ENCODE data around the gene DHRS7.

DHRS7 gene

DNA sequence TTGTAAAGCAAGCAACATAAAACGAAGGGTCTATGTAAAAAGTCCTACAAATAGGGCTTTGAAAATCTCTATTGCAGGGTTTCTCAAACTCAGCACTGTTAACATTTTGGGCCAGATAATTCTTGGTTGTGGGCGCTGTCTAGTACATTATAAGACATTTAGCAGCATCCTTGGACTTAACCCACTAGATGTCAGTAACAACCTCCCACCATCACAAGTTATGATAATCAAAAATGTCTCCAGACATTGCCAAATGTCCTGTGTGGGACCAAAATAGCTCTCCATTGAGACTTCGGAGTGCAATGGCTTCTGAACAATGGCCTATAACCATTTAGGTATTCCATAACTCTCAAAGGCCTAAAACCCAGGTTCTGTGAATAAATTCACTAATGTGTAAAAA, 22.9 kb upstream of the DHRS7 start:
- no peak for DNase-seq (ENCODE audit: low read depth in 2 of 3, low spot score in 2 of 3)

DNA sequence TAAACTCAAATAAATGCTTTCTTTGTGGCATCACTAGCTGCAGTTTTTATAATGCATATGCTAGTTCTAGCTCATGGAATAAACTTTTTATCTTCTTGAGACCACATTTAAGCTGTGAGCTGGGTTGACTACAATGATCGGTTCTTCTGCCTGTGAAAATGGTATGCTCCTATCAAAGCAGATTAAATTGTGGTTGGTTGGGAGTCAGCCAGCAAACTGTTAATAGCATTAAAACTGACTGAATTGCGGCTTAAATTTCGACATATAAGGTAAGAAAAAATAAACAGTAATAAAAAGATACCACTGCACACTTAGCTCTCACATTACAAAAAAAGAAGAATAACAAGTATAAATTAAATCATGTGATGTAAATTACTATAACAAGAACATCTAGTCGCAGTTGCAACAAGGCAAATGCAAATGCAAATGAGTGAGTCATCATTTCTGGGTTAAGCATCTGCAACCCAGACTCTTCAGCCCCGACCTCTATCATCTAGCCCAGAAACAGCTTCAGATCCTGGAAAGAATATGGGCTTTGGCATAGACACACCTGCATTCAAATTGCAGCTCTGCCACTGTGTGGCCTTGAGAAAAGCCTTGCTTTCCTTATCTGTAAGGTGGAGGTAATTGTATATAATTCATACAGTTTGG, 19.8 kb upstream of the DHRS7 start:
- DNase-seq (ENCODE audit: low read depth in 2 of 3, low spot score in 2 of 3) = no peak

GRCh38 chr14:60184146-60184904, 19.1 kb upstream of the DHRS7 start:
- DNase-seq (ENCODE audit: low read depth in 2 of 3, low spot score in 2 of 3) = no peak

GRCh38 chr14:60183741-60184140, 18.5 kb upstream of the DHRS7 start:
- no peak for DNase-seq (ENCODE audit: low read depth in 2 of 3, low spot score in 2 of 3)

DNA sequence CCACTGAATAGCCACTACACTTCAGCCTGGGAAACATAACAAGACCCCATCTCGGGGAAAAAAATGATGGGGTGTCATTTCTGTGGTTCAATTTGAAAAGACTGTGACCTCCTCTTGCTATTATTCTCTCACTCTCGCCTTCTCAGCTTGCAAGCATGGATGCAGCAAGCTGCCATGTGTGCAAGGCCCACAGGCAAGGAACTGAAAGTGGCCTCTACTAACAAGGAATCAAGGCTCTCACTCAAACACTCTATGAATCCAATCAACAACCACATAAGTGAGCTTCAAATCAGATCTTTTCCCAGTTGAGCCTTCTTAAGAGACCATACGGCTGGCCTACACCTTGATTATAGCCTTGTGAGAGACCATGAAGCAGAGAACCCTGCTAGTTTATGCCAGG, 17.9 kb upstream of the DHRS7 start:
- no peak for DNase-seq (ENCODE audit: low read depth in 2 of 3, low spot score in 2 of 3)

DNA sequence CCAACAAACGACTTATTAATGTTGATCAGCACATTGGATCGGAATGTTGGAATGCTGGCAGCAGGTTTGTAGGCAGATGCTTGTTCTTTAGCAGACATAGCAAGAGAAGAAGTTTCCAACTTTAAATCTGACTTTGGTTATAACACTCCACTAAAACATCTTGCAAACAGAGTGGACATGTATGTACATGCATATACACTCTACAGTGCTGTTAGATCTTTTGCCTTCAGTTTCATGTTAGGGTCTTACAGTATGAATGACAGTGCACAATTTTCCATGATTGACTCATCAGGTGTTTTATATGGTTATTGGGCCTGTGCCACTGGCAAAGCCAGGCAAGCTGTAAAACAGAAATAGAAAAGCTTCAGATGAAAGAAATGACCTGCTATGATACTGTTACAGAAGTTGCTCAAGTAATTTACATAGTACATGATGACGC, 14.3 kb upstream of the DHRS7 start:
- DNase-seq (ENCODE audit: low read depth in 2 of 3, low spot score in 2 of 3) = no peak

DNA sequence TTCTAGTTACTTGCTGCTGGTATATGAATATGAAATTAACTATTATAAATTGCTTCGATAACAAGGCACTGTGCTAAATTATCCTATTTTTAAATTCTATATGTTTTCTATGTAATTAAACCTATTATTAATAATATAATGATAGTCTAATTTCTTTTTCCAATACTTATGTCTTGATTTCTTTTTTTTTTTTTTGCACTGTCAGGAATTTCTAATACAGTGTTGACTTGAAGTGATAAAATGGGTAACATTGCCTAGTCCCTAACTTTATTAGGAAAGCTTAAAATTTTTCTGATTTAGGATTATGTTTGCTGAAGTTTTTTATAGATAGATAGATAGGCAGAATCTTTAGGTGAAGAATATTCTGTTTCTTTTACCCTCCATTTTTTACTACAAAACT, 13.6 kb upstream of the DHRS7 start:
- DNase-seq (ENCODE audit: low read depth in 2 of 3, low spot score in 2 of 3) = no peak

DNA sequence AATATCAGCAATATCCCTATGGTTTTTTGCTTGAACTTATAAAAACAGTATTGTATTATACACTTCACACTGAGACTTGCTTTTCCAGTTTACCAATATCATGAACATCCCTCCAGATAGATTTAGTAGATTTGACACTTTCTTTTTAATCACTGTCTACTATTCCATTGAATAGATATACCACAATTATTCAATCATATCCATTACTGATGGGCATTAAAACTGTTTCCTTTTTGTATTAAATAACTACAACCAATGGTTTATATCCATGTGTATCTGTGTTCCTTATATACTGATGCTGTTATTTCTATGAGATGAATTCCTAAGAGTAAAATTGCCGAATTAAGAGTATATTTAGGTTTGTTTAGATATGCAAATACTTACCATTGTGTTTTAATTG, 13.0 kb upstream of the DHRS7 start:
- DNase-seq (ENCODE audit: low read depth in 2 of 3, low spot score in 2 of 3) = no peak

GRCh38 chr14:60175255-60175902, 10.2 kb upstream of the DHRS7 start:
- DNase-seq (ENCODE audit: low read depth in 2 of 3, low spot score in 2 of 3) = no peak

DNA sequence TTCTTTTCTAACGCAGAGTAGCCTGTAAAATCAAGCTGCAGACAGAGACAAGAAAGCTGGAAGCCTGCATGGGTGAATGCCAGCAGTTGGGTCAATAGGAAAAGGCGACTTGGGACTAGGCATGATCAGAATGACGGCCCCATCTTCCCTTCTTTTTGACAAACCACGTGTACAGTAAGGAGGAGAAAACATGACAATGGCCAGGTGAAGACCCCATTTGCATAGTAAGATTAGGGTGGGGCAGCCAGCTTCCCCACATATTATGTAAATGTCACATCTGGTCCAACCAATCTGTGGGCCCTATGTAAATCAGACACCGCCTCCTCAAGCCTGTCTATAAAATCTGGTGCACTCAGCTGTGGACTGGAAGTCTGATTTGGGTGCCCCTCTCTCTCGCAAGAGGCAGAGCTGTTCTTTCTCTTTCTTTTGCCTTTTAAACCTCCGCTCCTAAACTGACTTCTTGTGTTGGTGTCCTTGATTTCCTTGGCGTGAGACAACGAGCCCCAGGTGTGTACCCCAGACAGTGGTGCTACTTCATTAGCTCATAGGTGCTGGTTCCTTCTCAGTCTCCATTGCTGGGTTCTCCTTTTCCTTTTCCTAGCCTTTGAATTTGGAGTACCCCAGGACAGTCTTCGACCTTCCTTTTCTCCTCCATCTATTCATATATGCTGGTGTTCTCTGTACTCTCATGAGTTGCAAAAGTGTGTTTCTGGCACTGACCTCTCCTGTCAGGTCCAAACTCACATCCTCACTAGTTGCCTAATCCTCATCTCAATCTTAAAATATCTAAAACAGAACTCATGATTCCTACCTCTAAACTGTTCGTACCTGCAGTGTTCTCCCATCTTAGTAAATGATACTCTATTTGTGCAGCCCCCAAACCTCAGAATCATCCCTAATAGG, 9.4 kb upstream of the DHRS7 start:
- DNase-seq (ENCODE audit: low read depth in 2 of 3, low spot score in 2 of 3) = no peak

DNA sequence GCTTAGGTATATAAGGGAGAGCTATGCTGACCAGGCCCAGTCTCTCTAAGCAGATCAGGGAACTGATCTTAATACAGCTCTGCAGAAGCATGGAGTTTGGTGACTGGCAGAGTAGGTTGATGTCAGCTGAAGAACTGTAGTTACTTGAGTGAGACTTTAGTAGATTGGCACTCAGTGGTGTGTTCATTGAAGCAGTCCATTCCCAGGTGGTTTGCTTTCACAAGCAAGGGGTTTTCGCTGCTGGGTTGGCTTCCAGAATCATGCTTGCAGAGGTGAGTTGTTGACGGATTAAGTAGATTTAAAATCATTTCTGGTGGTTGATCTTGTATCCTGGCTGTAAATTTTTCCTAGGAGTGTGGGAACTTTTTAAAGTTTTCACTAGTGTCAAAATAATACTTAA, 6.5 kb upstream of the DHRS7 start:
- DNase-seq (ENCODE audit: low read depth in 2 of 3, low spot score in 2 of 3) = no peak

- DNase-seq (ENCODE audit: low read depth in 2 of 3, low spot score in 2 of 3) = no peak
These were observed 5.8 kb upstream of the DHRS7 start for GRCh38 chr14:60170948-60171347.

GRCh38 chr14:60169722-60170121, 4.5 kb upstream of the DHRS7 start:
- DNase-seq (ENCODE audit: low read depth in 2 of 3, low spot score in 2 of 3) = no peak

- no peak for DNase-seq (ENCODE audit: low read depth in 2 of 3, low spot score in 2 of 3)
These were observed 944 bp upstream of the DHRS7 start for GRCh38 chr14:60166142-60166541.

DNA sequence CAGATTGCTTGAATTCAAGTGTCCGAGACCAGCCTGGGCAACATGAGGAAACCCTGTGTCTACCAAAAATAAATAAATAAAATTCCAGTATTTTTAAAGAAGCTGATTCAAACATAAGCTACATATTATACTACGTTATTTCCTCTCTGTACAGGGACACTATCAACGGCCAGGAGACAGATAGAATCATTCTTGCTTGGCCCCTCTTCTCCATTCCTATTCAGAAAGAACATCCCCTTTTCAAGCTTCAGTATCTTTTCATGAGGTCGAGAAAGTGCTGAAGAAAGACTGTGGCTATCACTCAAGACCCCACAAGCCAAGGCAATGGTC, 314 bp upstream of the DHRS7 start:
- no peak for DNase-seq (ENCODE audit: low read depth in 2 of 3, low spot score in 2 of 3)

DNA sequence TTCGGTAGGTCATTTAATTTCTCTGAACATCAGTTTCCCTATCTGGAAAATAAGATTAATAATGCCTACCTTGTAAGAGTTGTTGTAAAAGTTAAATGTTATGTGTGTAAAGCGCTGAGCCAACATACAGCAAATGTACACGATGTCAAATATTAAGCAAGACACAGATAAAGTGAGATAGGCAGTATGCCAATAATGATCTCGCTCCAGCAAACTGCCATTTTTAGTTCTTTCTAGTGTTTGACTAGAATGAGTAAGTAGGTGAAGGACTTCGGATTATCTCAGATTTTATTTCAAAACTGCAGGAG, 840 bp downstream of the DHRS7 start:
- no peak for DNase-seq (ENCODE audit: low read depth in 2 of 3, low spot score in 2 of 3)

DNA sequence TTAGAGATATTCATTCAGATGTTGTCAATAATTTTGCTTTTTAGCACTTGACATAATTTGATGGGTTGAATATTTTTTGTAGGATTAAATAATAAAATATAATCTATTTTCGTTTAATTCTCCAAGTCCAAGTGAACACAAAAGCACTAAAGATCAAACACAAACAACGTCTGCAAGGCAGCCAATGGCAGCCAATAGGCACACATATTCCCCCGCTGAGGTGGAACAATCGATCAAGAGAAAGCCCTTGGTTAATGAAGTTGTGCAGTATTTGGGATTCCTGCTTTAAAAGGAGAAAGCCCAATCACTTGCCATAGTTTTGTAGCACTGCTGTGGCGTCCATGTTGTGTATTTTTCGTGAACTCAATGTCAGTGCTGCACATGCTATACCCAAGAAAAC, 1.5 kb downstream of the DHRS7 start:
- no peak for DNase-seq (ENCODE audit: low read depth in 2 of 3, low spot score in 2 of 3)

- no peak for DNase-seq (ENCODE audit: low read depth in 2 of 3, low spot score in 2 of 3)
These were observed 3.7 kb downstream of the DHRS7 start for GRCh38 chr14:60161196-60162107.

- no peak for DNase-seq (ENCODE audit: low read depth in 2 of 3, low spot score in 2 of 3)
These were observed 4.8 kb downstream of the DHRS7 start for GRCh38 chr14:60160422-60160821.

DNA sequence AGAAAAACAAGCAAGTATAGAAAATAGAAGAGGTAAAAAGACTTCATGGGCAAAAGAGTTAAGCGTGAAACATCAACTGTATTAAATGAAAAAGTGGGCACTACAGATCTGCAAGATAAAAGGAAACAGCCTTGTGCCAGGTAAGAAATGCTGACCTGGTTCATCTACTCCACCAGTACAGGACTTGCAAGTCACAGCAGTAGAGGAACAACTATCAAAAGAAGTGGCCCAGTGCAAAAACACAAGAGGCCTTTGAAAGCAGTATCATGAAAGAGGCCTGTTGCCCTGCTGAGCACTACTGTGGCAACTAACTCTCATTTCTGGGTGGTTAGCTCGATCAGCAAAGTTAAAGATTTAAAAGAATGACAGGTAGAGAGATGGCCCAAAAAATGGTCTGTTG, 10.5 kb downstream of the DHRS7 start:
- no peak for DNase-seq (ENCODE audit: low read depth in 2 of 3, low spot score in 2 of 3)

DNA sequence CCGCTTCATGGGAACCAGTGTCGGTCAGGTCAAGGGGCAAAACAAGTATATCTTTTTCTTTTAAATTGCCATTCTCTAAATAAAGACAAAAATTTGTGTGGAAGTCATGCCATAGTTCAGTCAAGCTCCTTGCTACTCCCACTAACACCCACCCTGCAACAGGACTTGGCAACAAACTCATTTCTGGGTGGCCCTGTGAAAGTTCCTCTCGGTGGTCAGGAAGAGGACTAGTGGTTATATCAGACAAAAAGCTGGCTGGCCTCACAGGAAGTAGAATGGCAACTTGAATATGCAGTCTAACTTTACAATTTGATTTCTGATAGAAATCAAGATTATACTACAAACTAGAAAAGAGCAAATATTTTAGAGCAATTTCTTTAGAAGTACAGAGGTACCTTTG, 11.2 kb downstream of the DHRS7 start:
- no peak for DNase-seq (ENCODE audit: low read depth in 2 of 3, low spot score in 2 of 3)

All from activated CD8-positive, alpha-beta memory T cell treated with anti-CD3 and anti-CD28 coated beads for 48 hours (primary cell).